ENCODE data around the gene CAPN3. TPM values are rescaled to one million over a fixed set of nuclear protein-coding genes. Genes with fewer than 3 reads are reported as not detected.

CAPN3 gene
- total RNA-seq, 1 donor from 2014 or later: 2.8 TPM

DNA sequence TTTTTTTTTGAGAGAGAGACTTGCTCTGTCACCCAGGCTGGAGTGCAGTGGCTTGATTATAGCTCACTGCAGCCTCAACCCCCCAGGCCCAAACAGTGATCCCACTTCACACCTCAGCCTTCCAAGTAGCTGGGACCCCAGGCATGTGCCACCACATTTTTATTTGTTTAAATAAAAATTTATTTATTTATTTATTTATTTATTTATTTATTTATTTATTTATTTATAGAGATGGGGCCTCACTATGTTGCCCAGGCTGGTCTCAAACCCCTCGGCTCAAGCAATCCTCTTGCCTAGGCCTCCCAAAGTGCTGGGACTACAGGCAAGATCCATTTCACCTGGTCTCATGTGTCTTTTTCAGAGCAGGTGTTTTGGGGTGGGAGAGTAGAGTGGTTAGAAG is 15.5 kb downstream of the CAPN3 start:
- Mint-ChIP-seq H3K36me3 (ENCODE audit: low read depth) (peaks cover 5% of the 10 kb centered on the region), H3K4me3 (ENCODE audit: unreplicated experiment) (no peak overlapping the region)
- no peak for TF ChIP-seq CTCF (IDR thresholded peaks at IDR 0.05)

DNA sequence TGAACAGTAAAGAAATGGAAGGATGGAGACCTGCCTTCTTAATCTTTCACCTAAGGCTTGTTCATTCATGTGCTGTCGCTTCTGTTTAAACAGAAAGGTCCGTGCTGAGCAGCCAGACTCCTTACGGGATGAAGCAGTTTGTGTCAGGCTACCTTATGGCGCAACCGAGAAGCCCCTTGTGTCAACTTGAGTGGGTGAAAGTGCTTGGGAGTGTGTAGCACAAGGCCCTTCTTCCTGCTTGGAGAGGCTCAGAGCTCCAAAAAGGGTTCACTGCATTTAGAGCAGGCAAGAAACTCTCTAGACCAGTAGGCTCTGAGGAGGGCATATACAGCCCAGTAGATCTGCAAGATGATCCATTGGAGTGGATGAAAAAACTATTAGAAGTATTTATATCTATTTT is 16.0 kb downstream of the CAPN3 start:
- Mint-ChIP-seq H3K4me3 (ENCODE audit: unreplicated experiment) (no peak overlapping the region), H3K27ac (ENCODE audit: unreplicated experiment) (no peak overlapping the region)

More for the DNA sequence above, 15.5 kb downstream of the CAPN3 start:
- no peak for DNase-seq (ENCODE audit: low spot score)
- H3K4me1 Mint-ChIP-seq (ENCODE audit: low read depth): no peaks in the 10 kb centered on the region
- peaks cover 1% of the 10 kb centered on the region for H3K27me3 Mint-ChIP-seq (ENCODE audit: low read depth)
- peaks cover 22% of the 10 kb centered on the region for H3K9me3 Mint-ChIP-seq (ENCODE audit: low read depth)
- no peak overlapping the region for H3K27ac Mint-ChIP-seq (ENCODE audit: unreplicated experiment)

GRCh38 chr15:42375941-42376340 is 16.6 kb downstream of the CAPN3 start:
- Mint-ChIP-seq H3K4me3 (ENCODE audit: unreplicated experiment) (no peak overlapping the region), H3K27me3 (ENCODE audit: low read depth) (peaks cover 1% of the 10 kb centered on the region), H3K4me1 (ENCODE audit: low read depth) (no peaks in the 10 kb centered on the region), H3K27ac (ENCODE audit: unreplicated experiment) (no peak overlapping the region), H3K36me3 (ENCODE audit: low read depth) (peaks cover 5% of the 10 kb centered on the region), H3K9me3 (ENCODE audit: low read depth) (peaks cover 22% of the 10 kb centered on the region)
- no peak for TF ChIP-seq CTCF (IDR thresholded peaks at IDR 0.05)
- no peak for DNase-seq (ENCODE audit: low spot score)

More for the DNA sequence above, 16.0 kb downstream of the CAPN3 start:
- H3K4me1 Mint-ChIP-seq (ENCODE audit: low read depth): no peaks in the 10 kb centered on the region
- no peak for DNase-seq (ENCODE audit: low spot score)
- TF ChIP-seq CTCF (IDR thresholded peaks at IDR 0.05): no peak
- H3K27me3 Mint-ChIP-seq (ENCODE audit: low read depth): peaks cover 1% of the 10 kb centered on the region
- peaks cover 22% of the 10 kb centered on the region for H3K9me3 Mint-ChIP-seq (ENCODE audit: low read depth)
- peaks cover 5% of the 10 kb centered on the region for H3K36me3 Mint-ChIP-seq (ENCODE audit: low read depth)

DNA sequence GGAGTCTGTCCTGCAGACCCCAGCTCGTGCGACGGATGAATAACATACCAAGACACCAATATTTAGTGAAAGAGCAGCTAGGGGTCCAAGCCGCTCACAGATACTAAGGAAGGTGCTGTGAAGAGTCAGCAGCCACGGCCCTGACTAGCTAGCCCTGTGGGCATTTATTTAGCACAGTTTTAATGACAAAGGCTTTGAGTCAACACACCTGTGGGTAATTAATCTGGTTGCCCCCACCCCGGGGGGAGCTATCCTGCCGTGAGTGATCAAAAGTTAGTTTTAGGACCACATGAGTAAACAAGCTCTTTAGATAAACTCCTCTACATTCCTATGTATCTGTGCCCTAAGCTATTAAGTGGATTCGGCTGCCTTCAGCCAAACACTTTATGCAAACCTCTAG is 18.7 kb downstream of the CAPN3 start:
- H3K27me3 Mint-ChIP-seq (ENCODE audit: low read depth): peaks cover 1% of the 10 kb centered on the region
- no peak overlapping the region for H3K4me3 Mint-ChIP-seq (ENCODE audit: unreplicated experiment)
- no peaks in the 10 kb centered on the region for H3K4me1 Mint-ChIP-seq (ENCODE audit: low read depth)
- H3K9me3 Mint-ChIP-seq (ENCODE audit: low read depth): peaks cover 21% of the 10 kb centered on the region
- no peak for DNase-seq (ENCODE audit: low spot score)
- H3K27ac Mint-ChIP-seq (ENCODE audit: unreplicated experiment): no peak overlapping the region
- H3K36me3 Mint-ChIP-seq (ENCODE audit: low read depth): peaks cover 5% of the 10 kb centered on the region
- TF ChIP-seq CTCF (IDR thresholded peaks at IDR 0.05): no peak

- no peaks in the 10 kb centered on the region for H3K9me3 Mint-ChIP-seq (ENCODE audit: low read depth)
- H3K36me3 Mint-ChIP-seq (ENCODE audit: low read depth): no peaks in the 10 kb centered on the region
- no peak overlapping the region for H3K27ac Mint-ChIP-seq (ENCODE audit: unreplicated experiment)
- DNase-seq (ENCODE audit: low spot score): no peak
- TF ChIP-seq CTCF (IDR thresholded peaks at IDR 0.05): no peak
- peaks cover 9% of the 10 kb centered on the region for H3K4me1 Mint-ChIP-seq (ENCODE audit: low read depth)
- no peaks in the 10 kb centered on the region for H3K27me3 Mint-ChIP-seq (ENCODE audit: low read depth)
- H3K4me3 Mint-ChIP-seq (ENCODE audit: unreplicated experiment): no peak overlapping the region
Measured at GRCh38 chr15:42384597-42384996, 25.3 kb downstream of the CAPN3 start.
